IPS DF 6.9 (cell line): Measurements from ENCODE around the gene SLC5A2.
A peak's percentile ranks its signal among the peaks of the same experiment; 100 is the strongest.
"Not testable (repeated sequence)": the region's sequence is repeated elsewhere in the genome, so short reads cannot be mapped to it uniquely, and the experiment has no call there.

Source experiments
- DNase-seq: peaks from one replicate; pipeline ENCODE4 v3.0.0-alpha.2; 2013; ENCODE audit warnings: low read depth, low spot score
- H3K27ac ChIP-seq: one replicate; pipeline ENCODE4 v1.5.1; 2013; ENCODE audit warnings: low read length, control low read depth
- H3K27me3 ChIP-seq: 2 replicates; pipeline ENCODE4 v1.6.1; 2013; ENCODE audit warnings: mild to moderate bottlenecking, low read length; ENCODE audit not compliant: control insufficient read depth, insufficient read depth
- H3K36me3 ChIP-seq: 2 replicates; pipeline ENCODE4 v1.6.1; 2013; ENCODE audit warnings: low read length; ENCODE audit not compliant: control insufficient read depth, insufficient read depth
- H3K4me1 ChIP-seq: 2 replicates; pipeline ENCODE4 v1.6.1; 2013; ENCODE audit warnings: low read length; ENCODE audit not compliant: control insufficient read depth, insufficient read depth
- H3K4me3 ChIP-seq: 2 replicates; pipeline ENCODE4 v1.5.1; 2013; ENCODE audit warnings: mild to moderate bottlenecking, low read length
- H3K9me3 ChIP-seq: 2 replicates; pipeline ENCODE4 v1.6.1; 2013; ENCODE audit warnings: low read length, inconsistent platforms; ENCODE audit not compliant: control insufficient read depth, insufficient read depth
- WGBS: extraction: QIAGEN DNeasy Blood & Tissue Kit; methylation state at CpG from one replicate; pipeline ENCODE4 v1.1.7; 2013; ENCODE audit warnings: mixed read lengths, missing lambda C conversion rate; ENCODE audit not compliant: insufficient read length, insufficient coverage; 5-methylcytosine and 5-hydroxymethylcytosine counted together

Gene SLC5A2

GRCh38 chr16:31529937-31530312 lies 47.0 kb downstream of the SLC5A2 start:
- Histone ChIP-seq H3K4me3 (peak overlapping the region; percentile 25; the same call in 1 of the 2 replicates), H3K27me3 (peaks cover 10% of the 10 kb centered on the region; the same call in 1 of the 2 replicates), H3K9me3 (no peaks in the 10 kb centered on the region), H3K27ac (no peak overlapping the region), H3K36me3 (no peaks in the 10 kb centered on the region), H3K4me1 (peaks cover 2% of the 10 kb centered on the region; the same call in 1 of the 2 replicates)
- no peak for DNase-seq
- no CpG with 5 or more reads among the region's 17 CpGs for WGBS

GRCh38 chr16:31530405-31530804 lies 47.5 kb downstream of the SLC5A2 start:
- no peak overlapping the region for H3K27ac ChIP-seq
- no peaks in the 10 kb centered on the region for H3K36me3 ChIP-seq
- no CpG with 5 or more reads among the region's 5 CpGs for WGBS
- no peaks in the 10 kb centered on the region for H3K9me3 ChIP-seq
- no peak for DNase-seq
- H3K27me3 ChIP-seq, result peaks cover 10% of the 10 kb centered on the region; the same call in 1 of the 2 replicates
- H3K4me1 ChIP-seq, result peaks cover 2% of the 10 kb centered on the region; the same call in 1 of the 2 replicates
- H3K4me3 ChIP-seq, result no peak overlapping the region

DNA sequence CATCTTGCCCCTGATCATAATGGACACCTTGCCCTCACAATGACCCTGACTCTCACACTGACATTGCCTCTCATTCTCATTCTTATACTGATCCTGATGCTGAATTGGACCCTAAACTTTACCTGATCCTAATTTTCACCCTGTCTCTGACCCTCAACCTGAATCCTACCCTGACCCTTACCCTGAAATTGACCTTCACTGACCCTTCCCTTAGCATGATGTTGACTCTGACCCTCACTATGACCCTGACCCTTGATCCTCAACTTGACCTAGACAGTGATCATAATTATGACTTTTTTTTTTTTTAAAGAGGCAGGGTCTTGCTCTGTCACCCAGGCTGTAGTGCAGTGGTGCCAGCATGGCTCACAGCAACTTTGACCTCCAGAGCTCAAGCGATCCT lies 48.2 kb downstream of the SLC5A2 start:
- no CpG with 5 or more reads among the region's 1 CpG for WGBS

DNA sequence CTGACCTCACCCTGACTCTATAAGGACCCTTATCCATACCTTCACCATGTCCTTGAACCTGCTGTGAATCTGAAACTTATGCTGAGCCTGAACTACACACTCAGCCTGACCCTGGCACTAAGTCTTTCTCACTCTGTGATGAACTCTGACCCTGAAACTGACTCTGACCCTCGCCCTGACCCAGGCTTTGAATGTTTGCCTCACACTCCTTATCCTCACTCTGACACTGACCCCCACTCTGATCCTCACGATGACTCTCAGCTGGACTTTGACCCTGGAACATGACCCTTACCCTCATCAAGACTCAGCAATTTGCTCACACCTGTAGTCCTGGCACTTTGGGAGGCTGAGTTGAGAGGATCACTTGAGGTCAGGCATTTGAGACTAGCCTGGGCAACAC lies 49.2 kb downstream of the SLC5A2 start:
- DNase-seq, result no peak
- no CpG with 5 or more reads among the region's 2 CpGs for WGBS
- peaks cover 10% of the 10 kb centered on the region; the same call in 1 of the 2 replicates for H3K27me3 ChIP-seq
- H3K9me3 ChIP-seq, result no peaks in the 10 kb centered on the region
- H3K36me3 ChIP-seq, result no peaks in the 10 kb centered on the region
- H3K4me1 ChIP-seq, result peaks cover 2% of the 10 kb centered on the region; the same call in 1 of the 2 replicates
- no peak overlapping the region for H3K4me3 ChIP-seq
- H3K27ac ChIP-seq, result no peak overlapping the region

More for the DNA sequence above, 48.2 kb downstream of the SLC5A2 start:
- DNase-seq, result no peak
- Histone ChIP-seq H3K4me1 (peaks cover 2% of the 10 kb centered on the region; the same call in 1 of the 2 replicates), H3K27ac (no peak overlapping the region), H3K36me3 (no peaks in the 10 kb centered on the region), H3K4me3 (no peak overlapping the region), H3K9me3 (no peaks in the 10 kb centered on the region), H3K27me3 (peaks cover 10% of the 10 kb centered on the region; the same call in 1 of the 2 replicates)

GRCh38 chr16:31532896-31533295 lies 50.0 kb downstream of the SLC5A2 start:
- DNase-seq, result no peak

GRCh38 chr16:31535737-31536136 lies 52.8 kb downstream of the SLC5A2 start:
- no peak for DNase-seq
- no peaks in the 10 kb centered on the region for H3K36me3 ChIP-seq
- no peaks in the 10 kb centered on the region for H3K4me1 ChIP-seq
- no peaks in the 10 kb centered on the region for H3K9me3 ChIP-seq
- no peaks in the 10 kb centered on the region for H3K27me3 ChIP-seq
- no peak overlapping the region for H3K27ac ChIP-seq
- H3K4me3 ChIP-seq, result no peak overlapping the region
- no CpG with 5 or more reads among the region's 9 CpGs for WGBS

More at GRCh38 chr16:31532896-31533295, 50.0 kb downstream of the SLC5A2 start:
- no peaks in the 10 kb centered on the region for H3K9me3 ChIP-seq
- no peak overlapping the region for H3K27ac ChIP-seq
- no peak overlapping the region for H3K4me3 ChIP-seq
- H3K36me3 ChIP-seq, result no peaks in the 10 kb centered on the region
- WGBS, result no CpG with 5 or more reads among the region's 4 CpGs
- H3K27me3 ChIP-seq, result peaks cover 10% of the 10 kb centered on the region; the same call in 1 of the 2 replicates
- peaks cover 2% of the 10 kb centered on the region; the same call in 1 of the 2 replicates for H3K4me1 ChIP-seq

DNA sequence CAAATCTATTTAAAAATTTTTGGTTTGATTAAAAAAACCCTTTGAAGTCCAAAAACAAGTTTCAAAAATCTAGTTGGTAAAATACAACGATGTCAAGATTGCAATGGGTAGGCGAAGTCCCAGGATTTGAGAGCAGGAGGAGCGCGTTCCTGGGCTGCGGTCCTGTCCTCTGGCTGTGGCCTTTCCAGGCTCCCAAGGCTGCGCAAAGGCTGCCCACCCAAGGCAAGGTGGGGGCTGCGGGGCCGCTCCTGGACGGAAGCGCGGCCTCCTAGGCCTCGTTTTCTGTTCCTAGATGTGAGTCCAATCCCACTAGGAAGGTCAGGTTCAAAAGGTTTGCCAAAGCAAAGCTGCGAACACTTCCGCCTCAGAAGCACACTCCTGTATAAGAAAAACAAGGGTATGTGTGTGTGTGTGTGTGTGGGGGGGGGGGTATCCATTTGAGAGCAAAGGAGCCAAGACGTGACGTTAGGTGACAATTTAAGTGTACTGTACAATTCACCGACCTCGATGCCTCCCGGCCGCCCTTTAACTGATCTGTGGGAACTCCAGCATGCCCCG lies 54.0 kb downstream of the SLC5A2 start:
- Histone ChIP-seq H3K36me3 (no peaks in the 10 kb centered on the region), H3K4me1 (no peaks in the 10 kb centered on the region), H3K9me3 (no peaks in the 10 kb centered on the region), H3K27me3 (no peaks in the 10 kb centered on the region), H3K27ac (no peak overlapping the region), H3K4me3 (no peak overlapping the region; the same call in 1 of the 2 replicates)
- no CpG with 5 or more reads among the region's 21 CpGs for WGBS
- no peak for DNase-seq

- Histone ChIP-seq H3K36me3 (no peaks in the 10 kb centered on the region), H3K9me3 (no peaks in the 10 kb centered on the region), H3K4me3 (peak overlapping the region; percentile 48; the same call in 1 of the 2 replicates), H3K27ac (no peak overlapping the region), H3K27me3 (no peaks in the 10 kb centered on the region), H3K4me1 (no peaks in the 10 kb centered on the region)
- DNase-seq, result no peak
- WGBS, result no CpG with 5 or more reads among the region's 57 CpGs
These were observed 54.7 kb downstream of the SLC5A2 start for GRCh38 chr16:31537362-31538242.

DNA sequence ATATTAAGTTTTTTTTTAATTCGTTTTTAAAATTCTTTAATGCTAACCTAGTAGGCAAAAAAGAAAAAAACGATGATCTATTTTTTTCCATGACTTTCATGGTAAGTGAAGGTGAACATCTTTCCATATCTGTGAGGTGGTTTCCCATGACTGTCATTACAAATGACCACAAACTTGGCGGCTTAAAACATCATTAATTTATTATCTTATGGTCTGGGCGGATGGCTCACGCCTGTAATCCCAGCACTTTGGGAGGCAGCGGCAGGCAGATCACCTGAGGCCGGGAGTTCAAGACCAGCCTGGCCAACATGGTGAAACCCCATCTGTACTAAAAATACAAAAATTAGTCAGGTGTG lies 55.3 kb downstream of the SLC5A2 start:
- not testable (repeated sequence) for H3K4me3 ChIP-seq, H3K27ac ChIP-seq, DNase-seq, H3K36me3 ChIP-seq, H3K9me3 ChIP-seq, H3K27me3 ChIP-seq, H3K4me1 ChIP-seq
- no CpG with 5 or more reads among the region's 7 CpGs for WGBS

GRCh38 chr16:31539762-31540161 lies 56.8 kb downstream of the SLC5A2 start:
- not testable (repeated sequence) for DNase-seq, H3K36me3 ChIP-seq, H3K27ac ChIP-seq, H3K4me1 ChIP-seq, H3K27me3 ChIP-seq, H3K4me3 ChIP-seq, H3K9me3 ChIP-seq
- WGBS, result no CpG with 5 or more reads among the region's 4 CpGs
